Measurements from ENCODE around the gene TBC1D4.
"Not testable (repeated sequence)": the region's sequence is repeated elsewhere in the genome, so short reads cannot be mapped to it uniquely, and the experiment has no call there.

TBC1D4 gene

GRCh38 chr13:75309981-75310580, 171.9 kb downstream of the TBC1D4 start:
- in situ Hi-C loops (cut with MboI; ENCODE audit: low pct_unique_long_range_greater_than_20kb, low sequenced_read_pairs, unreplicated experiment) = no loop called here
- TF ChIP-seq CTCF (IDR thresholded peaks at IDR 0.05; ENCODE audit: extremely low read depth, insufficient read depth, missing control alignments) = no peak
- no peak for DNase-seq (ENCODE audit: low spot score)

- in situ Hi-C loops (cut with MboI; ENCODE audit: low pct_unique_long_range_greater_than_20kb, low sequenced_read_pairs, unreplicated experiment) = no loop called here
- no peak for DNase-seq (ENCODE audit: low spot score)
- TF ChIP-seq CTCF (IDR thresholded peaks at IDR 0.05; ENCODE audit: extremely low read depth, insufficient read depth, missing control alignments) = no peak
These were observed 173.7 kb downstream of the TBC1D4 start for GRCh38 chr13:75308222-75308621.

- no peak for DNase-seq (ENCODE audit: low spot score)
- TF ChIP-seq CTCF (IDR thresholded peaks at IDR 0.05; ENCODE audit: extremely low read depth, insufficient read depth, missing control alignments) = no peak
- in situ Hi-C loops (cut with MboI; ENCODE audit: low pct_unique_long_range_greater_than_20kb, low sequenced_read_pairs, unreplicated experiment) = no loop called here
These were observed 174.5 kb downstream of the TBC1D4 start for GRCh38 chr13:75307370-75307949.

GRCh38 chr13:75306967-75307366, 175.0 kb downstream of the TBC1D4 start:
- in situ Hi-C loops (cut with MboI; ENCODE audit: low pct_unique_long_range_greater_than_20kb, low sequenced_read_pairs, unreplicated experiment); DNase-seq (ENCODE audit: low spot score): not testable (repeated sequence)

GRCh38 chr13:75305059-75305458, 176.9 kb downstream of the TBC1D4 start:
- DNase-seq (ENCODE audit: low spot score) = no peak
- no peak for TF ChIP-seq CTCF (IDR thresholded peaks at IDR 0.05; ENCODE audit: extremely low read depth, insufficient read depth, missing control alignments)

GRCh38 chr13:75303263-75303662, 178.7 kb downstream of the TBC1D4 start:
- in situ Hi-C loops (cut with MboI; ENCODE audit: low pct_unique_long_range_greater_than_20kb, low sequenced_read_pairs, unreplicated experiment) = no loop called here
- DNase-seq (ENCODE audit: low spot score) = no peak
- TF ChIP-seq CTCF (IDR thresholded peaks at IDR 0.05; ENCODE audit: extremely low read depth, insufficient read depth, missing control alignments) = no peak

More at GRCh38 chr13:75305059-75305458, 176.9 kb downstream of the TBC1D4 start:
- in situ Hi-C loops (cut with MboI; ENCODE audit: low pct_unique_long_range_greater_than_20kb, low sequenced_read_pairs, unreplicated experiment) = no loop called here

- no peak for DNase-seq (ENCODE audit: low spot score)
- in situ Hi-C loops (cut with MboI; ENCODE audit: low pct_unique_long_range_greater_than_20kb, low sequenced_read_pairs, unreplicated experiment) = no loop called here
- no peak for TF ChIP-seq CTCF (IDR thresholded peaks at IDR 0.05; ENCODE audit: extremely low read depth, insufficient read depth, missing control alignments)
These were observed 179.8 kb downstream of the TBC1D4 start for GRCh38 chr13:75302071-75302698.

All from GM13977 (cell line).